Naive thymus-derived CD4-positive, alpha-beta T cell (primary cell): ENCODE results near the gene LGR4. TPM values are rescaled to one million over a fixed set of nuclear protein-coding genes. Genes with fewer than 3 reads are reported as not detected.

Experiments
- ATAC-seq: fragments of 150-1000 bp; cut with Tn5 transposase; 2 replicates; pipeline ENCODE4 v1.10.0; 2021; ENCODE audit warnings: mild to moderate bottlenecking, moderate library complexity
- CTCF ChIA-PET: fragments of 350-600 bp; sonication (Branson Sonifier 250); formaldehyde crosslinking; loops from one replicate; lab custom pipeline; 2021; ENCODE audit warnings: antibody characterized with exemption; lab: Charles Lee
- POLR2A ChIA-PET: fragments of 350-600 bp; sonication (Branson Sonifier 250); formaldehyde crosslinking; loops from one replicate; lab custom pipeline; 2021; ENCODE audit warnings: antibody characterized with exemption, inconsistent platforms; lab: Charles Lee
- DNase-seq, 9 donors: peaks; one replicate each; pipeline versions ENCODE4 v3.0.0 to v3.0.0-alpha.2; 2020 to 2022; ENCODE audit warnings: mixed read lengths in 1 of 9
- H3K27ac ChIP-seq: one replicate; pipeline ENCODE4 v1.7.0; 2013; ENCODE audit warnings: mild to moderate bottlenecking, low read depth, low read length, moderate library complexity
- H3K27me3 ChIP-seq, 2 donors: one replicate each; pipeline ENCODE4 v1.7.0; 2013; ENCODE audit warnings: low read length in 2 of 2, mild to moderate bottlenecking in 2 of 2, moderate library complexity in 2 of 2; ENCODE audit not compliant: control insufficient read depth in 2 of 2, insufficient read depth in 2 of 2
- H3K36me3 ChIP-seq, 3 experiments: 1 replicate in 2 of 3; 2 replicates in 1 of 3; pipeline ENCODE4 v1.7.0; 2013; ENCODE audit warnings: low read length in 3 of 3, mild to moderate bottlenecking in 3 of 3, moderate library complexity in 1 of 3; ENCODE audit not compliant: insufficient read depth in 3 of 3, control insufficient read depth in 2 of 3
- H3K4me1 ChIP-seq, 2 donors: one replicate each; pipeline ENCODE4 v1.7.0; 2013; ENCODE audit warnings: low read length in 2 of 2, mild to moderate bottlenecking in 2 of 2, moderate library complexity in 1 of 2; ENCODE audit not compliant: control insufficient read depth in 2 of 2, insufficient read depth in 2 of 2
- H3K4me3 ChIP-seq: 2 replicates; pipeline ENCODE4 v1.7.0; 2013; ENCODE audit warnings: mild to moderate bottlenecking, low read length
- H3K9me3 ChIP-seq, 3 experiments: 1 replicate in 2 of 3; 2 replicates in 1 of 3; pipeline ENCODE4 v1.7.0; 2013; ENCODE audit warnings: low read length in 3 of 3; ENCODE audit not compliant: control insufficient read depth in 2 of 3
- H3K27ac Mint-ChIP-seq, 9 donors: one replicate each; pipeline ENCODE4 v1.8.0; 2020 to 2022; ENCODE audit warnings: mixed read lengths in 9 of 9, mild to moderate bottlenecking in 8 of 9, moderate library complexity in 5 of 9, inconsistent platforms in 2 of 9
- H3K27me3 Mint-ChIP-seq, 5 donors: one replicate each; pipeline ENCODE4 v1.8.0; 2021 to 2022; ENCODE audit warnings: mixed read lengths in 5 of 5, mild to moderate bottlenecking in 1 of 5
- H3K36me3 Mint-ChIP-seq, 5 donors: one replicate each; pipeline ENCODE4 v1.8.0; 2020 to 2022; ENCODE audit warnings: mixed read lengths in 5 of 5, mild to moderate bottlenecking in 3 of 5, inconsistent platforms in 1 of 5
- H3K4me1 Mint-ChIP-seq, 7 donors: one replicate each; pipeline ENCODE4 v1.8.0; 2020 to 2022; ENCODE audit warnings: mixed read lengths in 7 of 7, mild to moderate bottlenecking in 3 of 7, inconsistent platforms in 1 of 7
- H3K4me3 Mint-ChIP-seq, 10 donors: one replicate each; pipeline ENCODE4 v1.8.0; 2020 to 2022; ENCODE audit warnings: mild to moderate bottlenecking in 10 of 10, mixed read lengths in 10 of 10, moderate library complexity in 6 of 10, inconsistent platforms in 2 of 10
- H3K9me3 Mint-ChIP-seq, 11 donors: one replicate each; pipeline ENCODE4 v1.8.0; 2020 to 2022; ENCODE audit warnings: mixed read lengths in 11 of 11, mild to moderate bottlenecking in 4 of 11, inconsistent platforms in 1 of 11, moderate library complexity in 1 of 11
- intact Hi-C, 2 donors: fragments of 100-400 bp; cut with micrococcal nuclease; formaldehyde crosslinking; loops; one replicate each; pipeline ENCODE4 v1.15.1; 2023
- polyA plus RNA-seq, 2 donors: library from polyadenylated mRNA; unstranded; fragments of 300-500 nt; fragmentation: Illumina TruSeq; gene quantifications; one replicate each; pipeline ENCODE4 v1.2.3, GENCODE V29; 2021
- total RNA-seq, 6 experiments: library from RNA in 5 of 6; stranded (reverse) in 5 of 6; gene quantifications; 1 replicate in 5 of 6; 2 replicates in 1 of 6; pipeline ENCODE4 v1.2.3 and lab custom pipeline; 2021 to 2026

Gene LGR4
- total and polyA plus RNA-seq, 7 experiments from 2014 or later: 0.05 to 1.5 (median 0.49) TPM

DNA sequence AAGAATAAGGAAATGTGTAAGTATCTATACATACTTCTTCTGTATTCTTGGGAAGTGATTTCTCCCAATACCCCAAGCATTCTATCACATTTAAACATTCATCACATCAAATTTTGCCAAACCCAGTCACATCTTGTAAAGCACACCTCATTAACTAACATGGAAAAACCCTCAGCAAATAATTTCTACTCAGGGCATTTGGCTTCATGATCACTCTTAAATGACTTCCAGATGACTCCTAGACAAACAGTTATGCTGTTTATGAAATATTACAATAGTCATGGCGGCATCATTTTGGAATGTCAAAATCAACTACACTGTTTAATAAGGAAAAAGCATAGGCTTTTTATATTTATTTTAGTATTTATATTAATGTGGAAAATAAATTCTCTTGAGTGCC lies 62.3 kb downstream of the LGR4 start:
- no peaks in the 10 kb centered on the region for H3K4me1 ChIP-seq
- DNase-seq (no peak), ATAC-seq (no peak)
- no peaks in the 10 kb centered on the region for H3K27me3 ChIP-seq
- no peaks in the 10 kb centered on the region for H3K36me3 ChIP-seq
- Mint-ChIP-seq H3K27ac (no peak overlapping the region), H3K27me3 (peaks cover 0 to 10% (median 5%) of the 10 kb centered on the region in 5 donors), H3K36me3 (no peaks in the 10 kb centered on the region), H3K9me3 (no peaks in the 10 kb centered on the region), H3K4me3 (no peak overlapping the region), H3K4me1 (no peaks in the 10 kb centered on the region)
- CTCF ChIA-PET: no interaction called here
- H3K27ac ChIP-seq: no peak overlapping the region
- POLR2A ChIA-PET: no interaction called here
- H3K4me3 ChIP-seq: no peak overlapping the region
- intact Hi-C loops: no loop called here
- no peaks in the 10 kb centered on the region for H3K9me3 ChIP-seq

DNA sequence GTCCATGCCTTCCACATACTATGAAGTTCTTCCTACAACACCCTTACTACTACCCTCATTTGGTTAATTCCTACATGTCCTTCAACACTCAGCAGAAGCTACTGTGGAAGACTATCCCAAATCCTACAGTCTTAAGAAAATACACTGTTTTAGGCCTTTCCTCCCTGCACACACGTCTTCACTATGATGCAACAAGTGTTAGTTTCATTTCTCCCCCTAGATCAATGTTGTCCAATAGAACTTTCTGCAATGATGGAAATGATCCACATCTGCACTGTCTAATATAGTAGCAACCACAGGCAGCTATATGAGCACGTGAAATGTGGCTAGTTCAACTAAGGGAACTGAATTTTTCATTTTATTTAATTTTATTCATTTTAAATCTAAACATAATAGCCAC lies 62.8 kb downstream of the LGR4 start:
- H3K4me1 Mint-ChIP-seq: no peaks in the 10 kb centered on the region
- intact Hi-C loops: no loop called here

DNA sequence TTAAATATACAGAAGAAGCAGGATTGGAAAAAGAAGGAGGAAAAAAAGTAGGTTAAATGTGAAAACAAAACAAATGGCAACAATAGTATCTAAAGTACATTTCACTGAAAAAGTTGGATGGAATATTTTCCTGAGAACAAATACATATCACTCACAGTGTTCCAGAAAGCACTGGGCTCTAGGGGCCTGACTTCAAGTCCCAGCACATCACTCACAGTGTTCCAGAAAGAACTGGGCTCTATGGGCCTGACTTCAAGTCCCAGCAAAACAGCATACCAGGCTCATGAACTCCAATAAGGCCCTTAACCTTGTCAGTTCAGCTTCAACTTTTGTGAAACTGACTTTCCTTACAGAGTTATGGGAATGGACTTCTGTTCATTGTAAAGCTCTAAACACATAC lies 63.5 kb downstream of the LGR4 start:
- ChIA-PET POLR2A (no interaction called here), CTCF (no interaction called here)
- no peak overlapping the region for H3K4me3 ChIP-seq
- H3K27me3 Mint-ChIP-seq: peaks cover 0 to 5% (median 4%) of the 10 kb centered on the region in 5 donors
- H3K4me3 Mint-ChIP-seq: no peak overlapping the region
- intact Hi-C loops: no loop called here
- H3K27ac ChIP-seq: no peak overlapping the region
- no peak overlapping the region for H3K27ac Mint-ChIP-seq
- no peaks in the 10 kb centered on the region for H3K36me3 ChIP-seq
- no peaks in the 10 kb centered on the region for H3K9me3 ChIP-seq
- no peaks in the 10 kb centered on the region for H3K36me3 Mint-ChIP-seq
- DNase-seq: no peak
- no peaks in the 10 kb centered on the region for H3K4me1 Mint-ChIP-seq
- ATAC-seq: no peak
- no peaks in the 10 kb centered on the region for H3K9me3 Mint-ChIP-seq
- H3K4me1 ChIP-seq: no peaks in the 10 kb centered on the region
- H3K27me3 ChIP-seq: no peaks in the 10 kb centered on the region

More for the DNA sequence above, 62.8 kb downstream of the LGR4 start:
- POLR2A ChIA-PET: no interaction called here
- CTCF ChIA-PET: no interaction called here
- no peak overlapping the region for H3K4me3 Mint-ChIP-seq
- no peak overlapping the region for H3K27ac Mint-ChIP-seq
- no peak overlapping the region for H3K27ac ChIP-seq
- no peaks in the 10 kb centered on the region for H3K9me3 Mint-ChIP-seq
- H3K27me3 Mint-ChIP-seq: peaks cover 0 to 5% (median 4%) of the 10 kb centered on the region in 5 donors
- H3K4me1 ChIP-seq: no peaks in the 10 kb centered on the region
- H3K9me3 ChIP-seq: no peaks in the 10 kb centered on the region
- no peak overlapping the region for H3K4me3 ChIP-seq
- ATAC-seq: no peak
- H3K36me3 ChIP-seq: no peaks in the 10 kb centered on the region
- no peaks in the 10 kb centered on the region for H3K27me3 ChIP-seq
- no peaks in the 10 kb centered on the region for H3K36me3 Mint-ChIP-seq
- no peak for DNase-seq

DNA sequence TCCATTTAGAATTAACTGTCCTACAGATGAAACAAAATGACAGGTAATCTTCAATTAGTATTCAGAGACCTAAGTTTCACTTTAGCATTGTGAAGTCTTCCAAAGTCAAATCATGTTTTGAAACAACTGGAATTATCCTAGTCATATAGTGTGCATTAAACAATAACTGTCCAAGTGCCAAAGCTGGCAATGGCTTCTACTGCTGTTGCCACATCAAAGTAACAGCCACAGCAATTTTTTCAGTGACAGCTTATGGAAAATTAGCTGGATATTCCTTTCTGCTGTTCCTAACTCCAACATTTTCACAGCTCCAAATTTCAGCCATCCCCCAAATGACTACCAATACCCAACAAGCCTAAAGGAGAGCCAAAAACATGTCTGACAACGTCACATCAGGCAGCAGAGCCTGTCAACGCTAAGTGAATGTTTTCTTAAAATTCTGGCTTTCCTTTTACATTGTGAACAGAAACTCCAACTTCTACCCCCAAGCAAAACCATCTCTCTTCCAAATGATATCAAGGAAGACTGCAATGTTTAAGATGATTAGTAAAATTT lies 64.3 kb downstream of the LGR4 start:
- Mint-ChIP-seq H3K4me3 (no peak overlapping the region), H3K36me3 (no peaks in the 10 kb centered on the region), H3K27me3 (peaks cover 0 to 5% (median 4%) of the 10 kb centered on the region in 5 donors), H3K9me3 (no peaks in the 10 kb centered on the region), H3K27ac (no peak overlapping the region), H3K4me1 (no peaks in the 10 kb centered on the region)
- Histone ChIP-seq H3K36me3 (no peaks in the 10 kb centered on the region), H3K4me1 (no peaks in the 10 kb centered on the region), H3K27me3 (no peaks in the 10 kb centered on the region), H3K4me3 (no peak overlapping the region), H3K9me3 (no peaks in the 10 kb centered on the region), H3K27ac (no peak overlapping the region)
- DNase-seq: no peak
- CTCF ChIA-PET: no interaction called here
- no peak for ATAC-seq
- intact Hi-C loops: no loop called here
- POLR2A ChIA-PET: no interaction called here

DNA sequence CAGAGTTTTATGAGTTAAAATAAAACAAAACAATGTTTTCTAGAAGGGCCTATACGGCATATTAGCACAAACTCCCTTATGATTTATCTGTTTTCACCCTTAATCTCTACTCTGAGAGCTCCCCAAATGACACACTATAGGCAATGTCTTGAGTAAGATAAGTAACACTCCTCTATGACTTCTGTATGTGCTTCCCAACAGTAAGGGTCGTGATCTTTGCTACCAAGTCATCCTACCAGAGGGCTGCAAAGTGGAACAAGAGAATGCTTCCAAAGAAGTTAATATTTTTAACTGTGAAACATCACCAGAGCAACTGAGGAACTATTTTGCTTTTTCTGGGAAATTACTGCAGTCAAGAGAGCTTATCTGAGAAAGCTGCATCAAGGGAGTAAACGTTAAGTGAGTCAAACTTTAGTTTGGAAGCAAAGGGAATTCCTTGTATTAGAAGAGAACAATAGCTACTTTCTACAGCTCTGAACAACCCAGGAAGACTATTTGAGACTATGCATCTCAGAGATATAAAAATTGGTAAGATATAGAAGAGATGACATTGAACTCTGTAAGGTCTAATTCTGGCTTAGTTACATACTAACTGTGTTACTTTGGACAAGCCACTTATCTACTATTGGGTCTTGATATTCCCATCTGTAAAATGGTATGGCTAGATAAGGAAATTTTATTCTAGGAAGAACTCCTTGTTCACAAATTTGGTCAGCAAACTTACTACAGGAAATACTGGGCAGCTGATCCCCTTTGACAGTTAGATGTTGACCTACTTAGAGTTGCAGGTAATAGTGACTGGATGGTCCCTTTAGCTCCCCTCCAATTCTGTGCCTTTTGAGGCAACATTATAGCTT lies 65.9 kb downstream of the LGR4 start:
- POLR2A ChIA-PET: no interaction called here
- H3K9me3 ChIP-seq: no peaks in the 10 kb centered on the region
- DNase-seq: no peak
- intact Hi-C loops: no loop called here
- no peak overlapping the region for H3K27ac ChIP-seq
- H3K27me3 ChIP-seq: no peaks in the 10 kb centered on the region
- H3K27me3 Mint-ChIP-seq: peaks cover 0 to 5% (median 4%) of the 10 kb centered on the region in 5 donors
- H3K36me3 Mint-ChIP-seq: no peaks in the 10 kb centered on the region
- ATAC-seq: no peak
- H3K9me3 Mint-ChIP-seq: no peaks in the 10 kb centered on the region
- no peaks in the 10 kb centered on the region for H3K4me1 ChIP-seq
- no peak overlapping the region for H3K27ac Mint-ChIP-seq
- no peaks in the 10 kb centered on the region for H3K36me3 ChIP-seq
- H3K4me3 Mint-ChIP-seq: no peak overlapping the region
- H3K4me3 ChIP-seq: no peak overlapping the region
- no peaks in the 10 kb centered on the region for H3K4me1 Mint-ChIP-seq
- CTCF ChIA-PET: interaction anchor here (0.6 to 1.1 kb wide), 2 partner anchors 89 to 111 kb away, joined by 3 to 5 read pairs; no protein-coding TSS in a partner anchor

DNA sequence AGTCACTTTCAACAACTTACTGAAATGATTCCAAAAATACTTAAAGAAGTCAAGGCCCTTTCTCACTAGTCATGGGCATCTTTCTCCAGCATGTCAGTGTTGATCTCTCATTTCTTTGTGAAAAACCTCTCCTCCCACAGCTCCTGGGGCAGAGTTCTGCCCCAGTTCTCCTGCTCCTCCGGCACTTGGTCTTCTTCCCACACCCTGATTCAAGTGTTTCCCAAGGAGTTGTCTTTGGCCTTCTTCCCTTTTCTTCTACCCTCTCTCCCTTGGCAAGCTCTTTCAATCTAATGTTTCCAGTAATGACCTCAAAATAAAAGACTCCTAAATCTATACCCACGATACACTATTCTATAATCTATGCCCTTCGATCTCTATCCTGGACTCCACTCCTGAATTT lies 67.5 kb downstream of the LGR4 start:
- Histone ChIP-seq H3K4me3 (no peak overlapping the region), H3K27me3 (no peaks in the 10 kb centered on the region), H3K36me3 (no peaks in the 10 kb centered on the region), H3K27ac (no peak overlapping the region), H3K4me1 (no peaks in the 10 kb centered on the region), H3K9me3 (no peaks in the 10 kb centered on the region)
- peaks cover 0 to 5% (median 4%) of the 10 kb centered on the region in 5 donors for H3K27me3 Mint-ChIP-seq
- intact Hi-C loops: no loop called here
- ATAC-seq (no peak), DNase-seq (no peak)
- no peak overlapping the region for H3K27ac Mint-ChIP-seq
- no peaks in the 10 kb centered on the region for H3K36me3 Mint-ChIP-seq
- H3K4me3 Mint-ChIP-seq: no peak overlapping the region
- CTCF ChIA-PET: no interaction called here
- H3K4me1 Mint-ChIP-seq: no peaks in the 10 kb centered on the region
- POLR2A ChIA-PET: no interaction called here
- H3K9me3 Mint-ChIP-seq: no peaks in the 10 kb centered on the region

DNA sequence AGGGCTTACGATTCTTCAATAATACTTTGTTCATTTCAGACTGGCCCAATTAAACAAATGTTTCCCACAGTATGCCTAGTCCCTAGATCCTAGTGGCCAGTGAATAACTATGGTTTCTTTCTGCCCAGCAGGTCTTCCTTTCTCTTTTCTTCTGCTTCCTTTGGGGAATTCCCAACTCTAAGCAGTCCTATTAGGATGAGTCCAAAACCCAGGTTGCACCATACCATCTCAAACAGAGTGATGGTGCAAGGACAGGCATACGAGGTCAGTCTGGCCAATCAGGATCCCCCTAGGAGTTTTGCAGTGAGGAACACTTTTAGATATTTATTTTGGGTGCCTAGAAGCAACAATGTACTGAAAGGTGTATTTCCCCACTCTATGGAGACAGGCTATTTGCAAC lies 68.2 kb downstream of the LGR4 start:
- Mint-ChIP-seq H3K36me3 (no peaks in the 10 kb centered on the region), H3K27ac (no peak overlapping the region), H3K9me3 (no peaks in the 10 kb centered on the region), H3K4me3 (no peak overlapping the region), H3K4me1 (no peaks in the 10 kb centered on the region), H3K27me3 (peaks cover 0 to 5% (median 4%) of the 10 kb centered on the region in 5 donors)
- H3K4me3 ChIP-seq: no peak overlapping the region
- H3K36me3 ChIP-seq: no peaks in the 10 kb centered on the region
- ChIA-PET POLR2A (no interaction called here), CTCF (no interaction called here)
- ATAC-seq (no peak), DNase-seq (no peak)
- H3K4me1 ChIP-seq: no peaks in the 10 kb centered on the region
- H3K27me3 ChIP-seq: no peaks in the 10 kb centered on the region
- intact Hi-C loops: no loop called here
- H3K9me3 ChIP-seq: no peaks in the 10 kb centered on the region
- no peak overlapping the region for H3K27ac ChIP-seq
